ENCODE measurements around the gene SPATA33. TPM values are rescaled to one million over a fixed set of nuclear protein-coding genes. Genes with fewer than 3 reads are reported as not detected.

Gene SPATA33
- total and polyA plus RNA-seq, 2 donors (not counting 1 experiment from before 2014, with no cell fraction given), result 3.6 to 15.0 TPM

- Histone ChIP-seq H3K4me1 (ENCODE audit: control insufficient read depth in 2 of 2, insufficient read depth in 2 of 2, low read length in 2 of 2) (no peaks in the 10 kb centered on the region), H3K9me3 (ENCODE audit: control extremely low read depth in 1 of 3, control insufficient read depth in 2 of 3, insufficient read depth in 1 of 3, low read length in 2 of 3) (peaks cover 0 to 6% (median 0%) of the 10 kb centered on the region in 3 donors), H3K4me2 (replicated peaks; ENCODE audit: low read depth, low read length, poor library complexity, severe bottlenecking) (no peak overlapping the region), H3K4me3 (ENCODE audit: control extremely low read depth in 1 of 5, extremely low read depth in 1 of 5, insufficient read depth in 1 of 5, low read depth in 2 of 5, low read length in 4 of 5) (no peak overlapping the region), H3K27me3 (replicated peaks in 1 of 4; ENCODE audit: control extremely low read depth in 1 of 4, control insufficient read depth in 3 of 4, insufficient read depth in 4 of 4, low read length in 3 of 4) (no peaks in the 10 kb centered on the region), H3K79me2 (ENCODE audit: control insufficient read depth, insufficient read depth, low read length) (no peaks in the 10 kb centered on the region), H3K27ac (ENCODE audit: low read length in 2 of 2) (no peak overlapping the region), H2AFZ (ENCODE audit: insufficient read depth, low read depth, low read length, poor library complexity, severe bottlenecking) (no peak overlapping the region), H4K20me1 (ENCODE audit: control insufficient read depth, insufficient read depth, low read length, poor library complexity, severe bottlenecking) (no peaks in the 10 kb centered on the region), H3K36me3 (replicated peaks in 1 of 2; ENCODE audit: control extremely low read depth in 1 of 2, control insufficient read depth in 1 of 2, extremely low read depth in 1 of 2, insufficient read depth in 2 of 2, low read length in 1 of 2) (no peaks in the 10 kb centered on the region), H3K9ac (ENCODE audit: low read length) (no peak overlapping the region)
- Mint-ChIP-seq H3K4me1 (peaks cover 3% of the 10 kb centered on the region), H3K27ac (no peak overlapping the region), H3K27me3 (peaks cover 6% of the 10 kb centered on the region), H3K4me3 (no peak overlapping the region), H3K9me3 (ENCODE audit: insufficient read depth) (no peaks in the 10 kb centered on the region)
- 93% methylated on average over 30 of the region's 32 CpGs for WGBS (ENCODE audit: insufficient coverage)
- ATAC-seq (ENCODE audit: low read depth) (no peak), DNase-seq (no peak)
- ChIA-PET POLR2A (no interaction called here), CTCF (no interaction called here)
- intact Hi-C loops (cut with micrococcal nuclease), result no loop called here
- TF ChIP-seq EZH2 (IDR thresholded peaks at IDR 0.05; ENCODE audit: borderline replicate concordance, insufficient read depth, low read depth, low read length, poor library complexity, severe bottlenecking) (no peak), CTCF (IDR thresholded peaks at IDR 0.05) (no peak)
Observed at GRCh38 chr16:89621698-89622409, 35.8 kb upstream of the SPATA33 start.

GRCh38 chr16:89623511-89624261, 34.0 kb upstream of the SPATA33 start:
- peaks cover 6% of the 10 kb centered on the region for H3K27me3 Mint-ChIP-seq
- no peaks in the 10 kb centered on the region for H3K36me3 ChIP-seq (replicated peaks in 1 of 2; ENCODE audit: control extremely low read depth in 1 of 2, control insufficient read depth in 1 of 2, extremely low read depth in 1 of 2, insufficient read depth in 2 of 2, low read length in 1 of 2)
- H3K4me2 ChIP-seq (replicated peaks; ENCODE audit: low read depth, low read length, poor library complexity, severe bottlenecking), result no peak overlapping the region
- no peak overlapping the region for H2AFZ ChIP-seq (ENCODE audit: insufficient read depth, low read depth, low read length, poor library complexity, severe bottlenecking)
- WGBS (ENCODE audit: insufficient coverage), result 70% methylated on average over 27 of the region's 28 CpGs
- H3K27ac Mint-ChIP-seq, result no peak overlapping the region
- no peaks in the 10 kb centered on the region for H3K4me1 ChIP-seq (ENCODE audit: control insufficient read depth in 2 of 2, insufficient read depth in 2 of 2, low read length in 2 of 2)
- no peaks in the 10 kb centered on the region for H3K79me2 ChIP-seq (ENCODE audit: control insufficient read depth, insufficient read depth, low read length)
- no peak overlapping the region for H3K9ac ChIP-seq (ENCODE audit: low read length)
- no peaks in the 10 kb centered on the region for H3K9me3 ChIP-seq (ENCODE audit: control extremely low read depth in 1 of 3, control insufficient read depth in 2 of 3, insufficient read depth in 1 of 3, low read length in 2 of 3)
- no peak overlapping the region for H3K4me3 Mint-ChIP-seq
- H3K9me3 Mint-ChIP-seq (ENCODE audit: insufficient read depth), result no peaks in the 10 kb centered on the region
- TF ChIP-seq CTCF (IDR thresholded peaks at IDR 0.05) (no peak), EZH2 (IDR thresholded peaks at IDR 0.05; ENCODE audit: borderline replicate concordance, insufficient read depth, low read depth, low read length, poor library complexity, severe bottlenecking) (no peak)
- no peak overlapping the region for H3K4me3 ChIP-seq (ENCODE audit: control extremely low read depth in 1 of 5, extremely low read depth in 1 of 5, insufficient read depth in 1 of 5, low read depth in 2 of 5, low read length in 4 of 5)
- ChIA-PET CTCF (interaction anchor here (1.0 kb wide), 1 partner anchor 18 kb away, joined by 4 read pairs; no protein-coding TSS in a partner anchor), POLR2A (interaction anchor here (0.6 kb wide), 1 partner anchor 177 kb away, joined by 10 read pairs; no protein-coding TSS in a partner anchor)
- intact Hi-C loops (cut with micrococcal nuclease), result no loop called here
- no peaks in the 10 kb centered on the region for H3K27me3 ChIP-seq (replicated peaks in 1 of 4; ENCODE audit: control extremely low read depth in 1 of 4, control insufficient read depth in 3 of 4, insufficient read depth in 4 of 4, low read length in 3 of 4)
- H3K4me1 Mint-ChIP-seq, result no peaks in the 10 kb centered on the region
- H4K20me1 ChIP-seq (ENCODE audit: control insufficient read depth, insufficient read depth, low read length, poor library complexity, severe bottlenecking), result no peaks in the 10 kb centered on the region
- H3K27ac ChIP-seq (ENCODE audit: low read length in 2 of 2), result no peak overlapping the region
- DNase-seq, result no peak
- ATAC-seq (ENCODE audit: low read depth), result no peak

Measured in B cell (primary cell).